ENCODE data around the gene PKD1L1.
"Not testable (repeated sequence)": the region's sequence is repeated elsewhere in the genome, so short reads cannot be mapped to it uniquely, and the experiment has no call there.

The PKD1L1 gene

GRCh38 chr7:47957156-47957555 lies 8.9 kb upstream of the PKD1L1 start:
- DNase-seq = no peak

- no peak for DNase-seq
Observed at GRCh38 chr7:47956220-47956619, 8.0 kb upstream of the PKD1L1 start.

DNA sequence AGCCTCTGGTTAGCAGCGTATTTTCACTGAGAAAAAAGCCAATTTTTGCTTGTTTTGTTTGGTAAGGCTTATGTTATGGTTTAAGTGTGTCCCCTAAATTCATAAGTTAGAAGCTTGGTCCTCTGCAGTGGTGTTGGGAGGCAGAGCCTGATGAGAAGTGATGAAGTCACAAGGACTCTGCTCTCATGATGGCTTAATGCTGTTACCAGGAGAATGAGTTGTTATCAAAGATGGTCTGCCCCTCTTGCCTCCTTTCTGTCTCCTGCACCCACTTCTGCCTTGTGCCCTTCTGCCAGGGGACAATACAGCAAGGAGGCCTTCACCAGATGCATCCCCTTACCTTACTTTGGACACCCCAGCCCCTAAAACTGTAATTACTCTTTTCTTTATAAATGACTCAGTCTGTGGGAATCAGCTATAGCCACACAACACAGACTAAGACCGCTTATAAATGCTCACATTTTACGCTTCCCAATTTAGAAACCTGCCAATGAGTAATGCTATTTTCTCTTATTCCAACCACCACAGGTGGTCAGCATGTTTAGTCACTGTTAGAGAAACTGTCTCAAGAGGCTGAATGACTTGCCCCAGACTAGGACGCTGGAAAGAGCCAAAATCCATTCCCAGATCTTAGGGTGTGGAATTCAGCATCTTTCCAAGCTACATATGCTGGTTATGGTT lies 6.1 kb upstream of the PKD1L1 start:
- DNase-seq = no peak

- no peak for DNase-seq
Observed at GRCh38 chr7:47953822-47954221, 5.6 kb upstream of the PKD1L1 start.

- DNase-seq = no peak
Observed at GRCh38 chr7:47952224-47952623, 4.0 kb upstream of the PKD1L1 start.

GRCh38 chr7:47951374-47951773 lies 3.1 kb upstream of the PKD1L1 start:
- no peak for DNase-seq

- DNase-seq = no peak
Observed at GRCh38 chr7:47950714-47951113, 2.4 kb upstream of the PKD1L1 start.

GRCh38 chr7:47949703-47950102 lies 1.4 kb upstream of the PKD1L1 start:
- DNase-seq = no peak

GRCh38 chr7:47947355-47947749 lies 914 bp downstream of the PKD1L1 start:
- DNase-seq = no peak

DNA sequence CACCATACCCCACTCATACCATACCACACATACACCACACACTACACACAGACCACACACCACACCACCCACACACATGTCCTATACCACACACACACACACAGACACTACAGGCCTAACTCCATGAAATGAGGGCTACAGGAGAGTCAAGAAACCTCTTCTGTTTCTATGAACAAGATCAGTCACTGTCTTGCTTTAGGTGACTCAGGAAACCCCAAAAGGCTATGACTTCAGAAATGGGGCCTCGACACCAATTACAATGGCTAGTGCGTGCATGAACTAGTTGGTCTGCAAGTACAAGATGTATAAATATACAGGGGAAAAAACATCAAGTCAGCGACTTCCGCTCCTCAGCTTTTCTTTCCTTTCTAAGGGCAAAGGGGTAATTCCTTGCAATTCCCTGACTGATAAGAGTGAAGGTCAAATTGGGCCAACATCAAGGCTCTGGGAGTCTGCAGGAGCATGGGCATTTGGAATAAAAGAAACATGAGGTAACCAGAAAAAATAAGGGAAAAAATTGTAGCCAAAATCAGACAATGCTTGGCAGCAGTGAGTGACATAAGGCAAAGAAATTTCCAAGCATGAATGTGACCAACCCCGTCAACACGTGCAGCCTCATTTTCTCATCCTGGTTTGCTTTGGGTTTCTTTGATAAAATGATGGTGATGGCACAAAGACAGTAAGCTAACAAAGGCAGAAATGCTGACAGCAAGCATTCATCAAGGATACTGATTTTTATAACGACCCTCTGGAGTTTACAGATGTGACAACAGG lies 1.5 kb downstream of the PKD1L1 start:
- no peak for DNase-seq

GRCh38 chr7:47945261-47946015 lies 2.8 kb downstream of the PKD1L1 start:
- no peak for DNase-seq

GRCh38 chr7:47944536-47945260 lies 3.6 kb downstream of the PKD1L1 start:
- DNase-seq = no peak

DNA sequence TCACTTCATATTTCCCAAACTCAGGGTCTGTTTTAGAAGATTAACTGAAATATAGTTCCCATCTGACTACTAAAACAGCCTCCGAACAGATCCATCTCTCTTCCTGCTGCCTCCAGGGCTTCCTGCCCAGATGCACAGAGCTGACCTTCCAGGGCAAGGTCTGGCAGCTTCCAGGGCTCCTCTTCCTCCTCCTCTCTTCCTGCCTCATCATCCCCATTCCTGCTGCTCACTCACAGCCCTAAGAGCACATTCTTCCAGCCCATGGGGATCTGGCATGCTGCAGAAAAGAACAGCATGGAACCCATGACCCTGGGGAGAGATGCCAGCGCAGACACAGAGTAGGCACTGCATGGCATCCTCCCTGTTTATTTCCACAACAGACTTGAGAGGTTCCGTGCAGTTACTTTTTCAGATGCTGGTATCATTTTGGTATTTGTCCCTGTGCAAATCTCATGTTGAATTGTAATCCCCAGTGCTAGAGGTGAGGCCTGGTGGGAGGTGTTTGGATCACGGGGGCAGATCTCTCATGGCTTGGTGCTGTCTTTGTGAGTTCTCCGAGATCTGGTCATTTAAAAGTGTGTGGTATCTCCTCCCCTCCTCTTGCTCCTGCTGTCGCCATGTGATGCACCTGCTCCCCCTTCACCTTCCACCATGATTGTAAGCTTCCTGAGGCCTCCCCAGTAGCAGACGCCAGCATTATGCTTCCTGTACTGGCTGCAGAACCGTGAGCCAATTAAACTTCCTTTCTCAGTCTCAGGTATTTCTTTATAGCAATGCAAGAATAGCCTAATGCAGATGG lies 4.4 kb downstream of the PKD1L1 start:
- DNase-seq = no peak

DNA sequence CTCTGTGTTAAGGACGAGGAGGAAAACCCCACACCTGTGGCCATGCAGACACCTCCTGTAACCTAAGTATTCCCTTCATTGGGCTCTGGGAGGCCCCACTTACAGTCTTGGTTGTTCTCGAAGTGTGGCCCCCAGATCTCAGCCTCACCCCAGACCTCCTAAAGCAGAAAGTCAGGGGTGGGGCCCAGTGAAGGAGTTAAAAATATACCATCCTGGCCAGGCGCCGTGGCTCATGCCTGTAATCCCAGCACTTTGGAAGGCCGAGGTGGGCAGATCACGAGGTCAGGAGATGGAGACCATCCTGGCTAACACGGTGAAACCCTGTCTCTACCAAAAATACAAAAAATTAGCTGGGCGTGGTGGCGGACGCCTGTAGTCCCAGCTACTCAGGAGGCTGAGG lies 5.6 kb downstream of the PKD1L1 start:
- not testable (repeated sequence) for DNase-seq

- no peak for DNase-seq
Observed at GRCh38 chr7:47942132-47942531, 6.1 kb downstream of the PKD1L1 start.

DNA sequence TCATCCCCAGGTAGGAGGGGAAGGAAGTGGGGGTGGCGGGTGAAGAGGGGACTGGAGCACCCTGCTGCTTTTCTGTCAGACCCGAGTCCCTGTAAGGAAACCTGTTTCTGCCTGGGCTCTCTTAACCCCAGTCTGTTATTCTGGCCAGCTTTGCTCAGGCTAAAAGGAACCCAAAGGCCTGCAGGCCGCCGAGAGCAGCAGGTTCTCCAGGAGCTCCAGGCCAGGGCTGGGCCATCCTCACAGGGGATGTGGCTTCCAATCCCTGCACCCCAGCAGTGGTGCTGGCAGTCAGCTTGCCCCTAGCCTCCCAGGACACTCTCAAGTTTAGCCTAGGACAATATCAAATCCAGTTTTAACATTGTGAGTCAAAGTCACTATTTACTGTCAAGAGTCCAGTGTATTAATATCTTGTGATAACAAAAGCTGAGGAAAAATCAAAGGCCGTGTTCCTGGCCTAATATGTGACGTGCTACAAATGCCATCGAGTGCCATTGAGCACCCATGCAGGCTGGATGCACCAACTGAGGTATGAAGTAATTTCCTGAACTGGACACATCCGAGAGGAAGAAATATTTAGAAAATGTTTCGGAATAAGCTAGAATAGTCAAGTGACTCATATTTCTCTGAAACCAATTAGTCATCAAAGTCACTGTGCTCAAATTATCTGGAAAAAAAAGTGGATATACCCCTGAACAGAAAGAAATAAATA lies 7.0 kb downstream of the PKD1L1 start:
- DNase-seq = no peak

DNA sequence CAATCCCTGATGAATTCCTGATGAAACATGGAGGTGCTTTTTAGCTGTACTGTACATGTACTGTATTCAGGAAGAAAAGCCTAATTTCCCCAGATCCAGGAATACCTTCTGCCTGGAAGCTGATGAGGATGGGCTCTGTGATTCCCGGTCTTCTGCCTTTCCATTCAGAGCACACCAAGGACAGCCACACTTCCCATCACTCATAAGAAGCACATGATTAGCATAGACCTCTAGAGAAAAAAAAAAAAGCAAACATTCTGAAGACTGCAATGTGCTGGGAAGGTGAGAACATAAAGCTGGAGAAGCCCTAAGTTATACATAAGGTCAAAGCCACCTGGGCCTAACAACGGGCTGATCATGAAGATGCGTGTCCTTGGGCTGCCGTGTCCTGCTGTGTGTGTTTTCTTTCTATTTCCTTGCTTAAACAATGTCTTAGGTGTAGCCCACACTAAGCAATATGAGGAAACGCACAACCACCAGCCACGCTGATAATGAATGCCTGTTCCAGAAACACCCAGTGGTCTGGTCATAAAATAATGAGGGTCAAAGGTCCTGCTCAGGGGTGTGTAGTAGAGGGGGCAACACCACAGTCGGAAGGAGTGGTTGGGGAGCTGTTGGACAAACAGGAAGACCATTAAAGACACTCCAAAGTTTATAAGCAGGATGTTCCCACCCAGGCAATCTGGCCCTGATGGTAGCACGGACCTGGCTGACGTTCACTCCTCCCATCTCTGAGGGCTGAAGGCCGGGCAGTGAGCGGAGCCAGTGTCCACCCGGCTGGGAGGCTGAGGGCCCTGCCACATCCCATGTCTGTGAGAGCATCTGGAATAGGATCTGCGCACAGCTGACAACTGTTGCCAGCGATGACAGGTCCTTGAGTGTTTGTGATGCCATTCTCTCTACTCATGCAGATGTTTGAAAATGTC lies 7.9 kb downstream of the PKD1L1 start:
- no peak for DNase-seq

DNA sequence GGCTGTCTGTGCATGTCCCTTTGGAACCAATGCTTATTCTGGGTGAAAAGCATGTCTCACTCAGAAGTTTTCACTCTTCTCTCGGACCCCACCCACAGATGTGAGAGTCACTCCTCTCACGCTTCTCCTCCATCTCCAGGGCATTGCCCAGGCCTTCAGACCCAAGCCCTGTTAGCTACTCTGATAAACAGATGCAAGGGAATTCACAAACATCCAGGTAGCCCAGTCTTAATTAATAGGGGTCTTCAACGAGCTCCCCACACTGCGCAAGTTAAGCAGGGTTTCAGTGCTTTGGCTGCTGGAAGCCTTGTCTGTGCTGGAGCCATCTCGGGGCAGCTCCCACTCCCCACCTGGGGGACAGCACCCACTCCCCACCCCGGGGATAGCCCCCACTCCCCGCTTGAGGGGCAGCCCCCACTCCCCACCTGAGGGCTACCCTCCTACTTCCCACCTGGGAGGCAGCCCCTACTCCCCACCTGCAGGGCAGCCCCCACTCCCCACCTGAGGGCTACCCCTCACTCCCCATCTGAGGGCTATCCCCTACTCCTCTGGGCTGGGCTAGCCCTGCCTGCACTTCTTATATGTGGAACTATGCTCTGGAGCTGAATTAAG lies 8.7 kb downstream of the PKD1L1 start:
- no peak for DNase-seq

GRCh38 chr7:47938574-47939165 lies 9.6 kb downstream of the PKD1L1 start:
- DNase-seq = no peak

Measured in NCI-H524 treated with DMSO at 0.1 percent for 48 hours (cell line).